Measurements from ENCODE around the gene MAGEA4.
A peak's percentile ranks its signal among the peaks of the same experiment; 100 is the strongest.

Gene MAGEA4

GRCh38 chrX:151920530-151920929 lies 7.8 kb downstream of the MAGEA4 start:
- no peak overlapping the region for H3K4me3 ChIP-seq
- TF ChIP-seq Cebpa-rat (IDR thresholded peaks at IDR 0.05) = no peak
- peaks cover 26 to 45% (median 32%) of the 10 kb centered on the region in 11 experiments for H3K27me3 ChIP-seq
- no peaks in the 10 kb centered on the region for H3K36me3 ChIP-seq
- H3K4me1 ChIP-seq = peaks cover 0 to 7% (median 0%) of the 10 kb centered on the region in 10 experiments; a peak in 3 of 20 replicates
- H3K9me3 ChIP-seq (replicated peaks in 1 of 11) = peaks cover 0 to 11% (median 0%) of the 10 kb centered on the region in 11 experiments; a peak in 4 of 22 replicates
- no peak overlapping the region for H3K9ac ChIP-seq
- H4K20me1 ChIP-seq = no peaks in the 10 kb centered on the region; a peak in 3 of 22 replicates
- H3K4me2 ChIP-seq = no peak overlapping the region
- H3K27ac ChIP-seq = no peak overlapping the region

GRCh38 chrX:151921292-151921691 lies 8.6 kb downstream of the MAGEA4 start:
- Histone ChIP-seq H3K4me3 (no peak overlapping the region), H4K20me1 (no peaks in the 10 kb centered on the region; a peak in 4 of 22 replicates), H3K27me3 (peaks cover 34 to 53% (median 40%) of the 10 kb centered on the region in 11 experiments), H3K36me3 (no peaks in the 10 kb centered on the region), H3K4me1 (peaks cover 0 to 7% (median 0%) of the 10 kb centered on the region in 10 experiments; a peak in 3 of 20 replicates), H3K9me3 (replicated peaks in 1 of 11) (peaks cover 0 to 11% (median 0%) of the 10 kb centered on the region in 11 experiments; a peak in 4 of 22 replicates), H3K27ac (no peak overlapping the region), H3K9ac (no peak overlapping the region), H3K4me2 (no peak overlapping the region)
- no peak for TF ChIP-seq Cebpa-rat (IDR thresholded peaks at IDR 0.05)

- TF ChIP-seq Cebpa-rat (IDR thresholded peaks at IDR 0.05) = no peak
- H3K9me3 ChIP-seq (replicated peaks in 1 of 11) = peaks cover 0 to 11% (median 0%) of the 10 kb centered on the region in 11 experiments; a peak in 4 of 22 replicates
Observed at GRCh38 chrX:151921866-151922265, 9.2 kb downstream of the MAGEA4 start.

GRCh38 chrX:151922692-151923091 lies 10.0 kb downstream of the MAGEA4 start:
- TF ChIP-seq Cebpa-rat (IDR thresholded peaks at IDR 0.05) = no peak

More at GRCh38 chrX:151921866-151922265, 9.2 kb downstream of the MAGEA4 start:
- H3K4me2 ChIP-seq = no peak overlapping the region
- no peaks in the 10 kb centered on the region for H3K36me3 ChIP-seq
- H3K4me3 ChIP-seq = no peak overlapping the region
- H4K20me1 ChIP-seq = no peaks in the 10 kb centered on the region; a peak in 4 of 22 replicates
- H3K9ac ChIP-seq = no peak overlapping the region
- no peak overlapping the region for H3K27ac ChIP-seq
- H3K4me1 ChIP-seq = peaks cover 0 to 7% (median 0%) of the 10 kb centered on the region in 10 experiments; a peak in 3 of 20 replicates
- H3K27me3 ChIP-seq = peaks cover 40 to 58% (median 45%) of the 10 kb centered on the region in 11 experiments

GRCh38 chrX:151923648-151924047 lies 11.0 kb downstream of the MAGEA4 start:
- TF ChIP-seq Cebpa-rat (IDR thresholded peaks at IDR 0.05) = no peak
- Histone ChIP-seq H3K36me3 (no peaks in the 10 kb centered on the region), H4K20me1 (no peaks in the 10 kb centered on the region; a peak in 4 of 22 replicates), H3K9me3 (replicated peaks in 1 of 11) (peaks cover 0 to 11% (median 0%) of the 10 kb centered on the region in 11 experiments; a peak in 4 of 22 replicates), H3K4me1 (peaks cover 0 to 7% (median 0%) of the 10 kb centered on the region in 10 experiments; a peak in 3 of 20 replicates), H3K4me2 (peak overlapping the region in 2 of 11 experiments; percentile 31 to 35; a peak in 2 of 22 replicates), H3K27me3 (peaks cover 54 to 74% (median 61%) of the 10 kb centered on the region in 11 experiments), H3K9ac (no peak overlapping the region), H3K27ac (no peak overlapping the region), H3K4me3 (no peak overlapping the region)

More at GRCh38 chrX:151922692-151923091, 10.0 kb downstream of the MAGEA4 start:
- Histone ChIP-seq H3K27me3 (peaks cover 48 to 67% (median 54%) of the 10 kb centered on the region in 11 experiments), H3K36me3 (no peaks in the 10 kb centered on the region), H3K4me3 (no peak overlapping the region), H4K20me1 (no peaks in the 10 kb centered on the region; a peak in 4 of 22 replicates), H3K9ac (no peak overlapping the region), H3K4me1 (peaks cover 0 to 7% (median 0%) of the 10 kb centered on the region in 10 experiments; a peak in 3 of 20 replicates), H3K9me3 (replicated peaks in 1 of 11) (peaks cover 0 to 11% (median 0%) of the 10 kb centered on the region in 11 experiments; a peak in 4 of 22 replicates), H3K27ac (no peak overlapping the region), H3K4me2 (no peak overlapping the region)

GRCh38 chrX:151929126-151929525 lies 16.4 kb downstream of the MAGEA4 start:
- Histone ChIP-seq H3K27me3 (peaks cover 67 to 91% (median 87%) of the 10 kb centered on the region in 11 experiments), H3K36me3 (no peaks in the 10 kb centered on the region), H3K9ac (no peak overlapping the region), H3K4me2 (no peak overlapping the region), H3K4me3 (no peak overlapping the region), H3K9me3 (replicated peaks in 1 of 11) (peaks cover 0 to 3% (median 0%) of the 10 kb centered on the region in 11 experiments; a peak in 1 of 22 replicates), H3K4me1 (no peaks in the 10 kb centered on the region), H4K20me1 (no peaks in the 10 kb centered on the region; a peak in 3 of 22 replicates), H3K27ac (no peak overlapping the region)
- TF ChIP-seq Cebpa-rat (IDR thresholded peaks at IDR 0.05) = no peak

GRCh38 chrX:151935358-151935757 lies 22.7 kb downstream of the MAGEA4 start:
- Histone ChIP-seq H3K27ac (no peak overlapping the region), H4K20me1 (no peaks in the 10 kb centered on the region), H3K36me3 (no peaks in the 10 kb centered on the region), H3K27me3 (peaks cover 54 to 90% (median 67%) of the 10 kb centered on the region in 11 experiments), H3K9ac (no peak overlapping the region), H3K4me3 (no peak overlapping the region), H3K4me2 (no peak overlapping the region), H3K9me3 (replicated peaks in 1 of 11) (peaks cover 0 to 6% (median 0%) of the 10 kb centered on the region in 11 experiments; a peak in 1 of 22 replicates), H3K4me1 (peaks cover 0 to 7% (median 0%) of the 10 kb centered on the region in 10 experiments; a peak in 2 of 20 replicates)
- no peak for TF ChIP-seq Cebpa-rat (IDR thresholded peaks at IDR 0.05)

- H3K36me3 ChIP-seq = no peaks in the 10 kb centered on the region
- no peak overlapping the region for H3K4me3 ChIP-seq
- no peak overlapping the region for H3K9ac ChIP-seq
- peaks cover 0 to 7% (median 0%) of the 10 kb centered on the region in 10 experiments; a peak in 2 of 20 replicates for H3K4me1 ChIP-seq
- peaks cover 0 to 6% (median 0%) of the 10 kb centered on the region in 11 experiments; a peak in 2 of 22 replicates for H3K9me3 ChIP-seq (replicated peaks in 1 of 11)
- no peak for TF ChIP-seq Cebpa-rat (IDR thresholded peaks at IDR 0.05)
- no peaks in the 10 kb centered on the region for H4K20me1 ChIP-seq
- H3K4me2 ChIP-seq = no peak overlapping the region
- H3K27ac ChIP-seq = no peak overlapping the region
- peaks cover 53 to 97% (median 79%) of the 10 kb centered on the region in 11 experiments for H3K27me3 ChIP-seq
Observed at GRCh38 chrX:151938172-151938571, 25.5 kb downstream of the MAGEA4 start.

GRCh38 chrX:151954730-151955129 lies 42.0 kb downstream of the MAGEA4 start:
- no peaks in the 10 kb centered on the region for H3K36me3 ChIP-seq
- TF ChIP-seq Cebpa-rat (IDR thresholded peaks at IDR 0.05) = no peak
- no peak overlapping the region for H3K4me3 ChIP-seq
- H3K4me2 ChIP-seq = no peak overlapping the region
- peaks cover 0 to 7% (median 0%) of the 10 kb centered on the region in 10 experiments; a peak in 1 of 20 replicates for H3K4me1 ChIP-seq
- H3K9ac ChIP-seq = no peak overlapping the region
- H3K27ac ChIP-seq = no peak overlapping the region
- peaks cover 0 to 3% (median 0%) of the 10 kb centered on the region in 11 experiments; a peak in 2 of 22 replicates for H4K20me1 ChIP-seq
- H3K27me3 ChIP-seq = peaks cover 97 to 100% (median 98%) of the 10 kb centered on the region in 11 experiments
- H3K9me3 ChIP-seq (replicated peaks in 1 of 11) = peaks cover 0 to 5% (median 0%) of the 10 kb centered on the region in 11 experiments; a peak in 3 of 22 replicates

Measured in BLaER1 treated with 17β-estradiol and CSF1 and Interleukin-3, amounts not matched to agents 10 nM and 100 nM (cell line).